GM12878 (cell line): ENCODE data around the gene ZNF467. TPM values are rescaled to one million over a fixed set of nuclear protein-coding genes. Genes with fewer than 3 reads are reported as not detected.

ENCODE experiments used
- ATAC-seq: fragments of 200-7000 bp; cut with Tn5 transposase; 3 replicates; pipeline ENCODE4 v1.9.1; 2020; ENCODE audit warnings: mild to moderate bottlenecking, moderate library complexity
- BruUV-seq: library from RNA; stranded (reverse); fragments of 400-500 nt; replicated peaks from 2 replicates; lab custom pipeline; 2021; lab: Mats Ljungman, UMichigan
- CTCF ChIA-PET: fragments of 300-600 bp; sonication (Branson Sonifier 250); formaldehyde crosslinking; extraction: SDS; loops from one replicate; lab custom pipeline; 2021; ENCODE audit warnings: inconsistent platforms; lab: Yijun Ruan, JAX
- POLR2A ChIA-PET: fragments of 350-600 bp; formaldehyde crosslinking; extraction: SDS; loops from one replicate; lab custom pipeline; 2021; ENCODE audit warnings: inconsistent platforms; lab: Charles Lee
- RAD21 ChIA-PET: fragments of 300-600 bp; sonication (Branson Sonifier 250); formaldehyde crosslinking; loops from one replicate; lab custom pipeline; 2023; ENCODE audit warnings: antibody characterized with exemption; ENCODE audit not compliant: unreplicated experiment; lab: Charles Lee
- SMC1A ChIA-PET: fragments of 300-600 bp; sonication (Branson Sonifier 250); formaldehyde crosslinking; loops from one replicate; lab custom pipeline; 2023; ENCODE audit not compliant: unreplicated experiment, uncharacterized antibody; lab: Charles Lee
- DNase-seq: peaks from one replicate; pipeline ENCODE4 v3.0.0-alpha.2; 2011; ENCODE audit warnings: low read depth, low spot score
- FAIRE-seq: peaks from 3 replicates; lab custom pipeline; 2011; peaks lifted over from hg19 to GRCh38; lab: Jason Lieb, UNC
- H2AFZ ChIP-seq: 2 replicates; pipeline ENCODE4 v1.6.0; 2011; ENCODE audit warnings: low read depth, low read length, control low read depth; ENCODE audit not compliant: control insufficient read depth
- H3K27ac ChIP-seq: 2 replicates; pipeline ENCODE4 v1.5.1; 2011; ENCODE audit warnings: control low read depth; ENCODE audit not compliant: control insufficient read depth, insufficient read depth
- H3K27me3 ChIP-seq, 2 experiments: replicated peaks in 1 of 2; 2 replicates each; pipeline versions ENCODE4 v1.6.0 to v1.6.1; 2011; ENCODE audit warnings: low read length in 1 of 2; ENCODE audit not compliant: control insufficient read depth in 2 of 2, insufficient read depth in 2 of 2
- H3K36me3 ChIP-seq, 2 experiments: 2 replicates each; pipeline ENCODE4 v1.5.1; 2011; ENCODE audit warnings: low read length in 1 of 2; ENCODE audit not compliant: control insufficient read depth in 2 of 2, insufficient read depth in 2 of 2
- H3K4me1 ChIP-seq: 2 replicates; pipeline ENCODE4 v1.6.1; 2011; ENCODE audit warnings: mild to moderate bottlenecking, low read length, moderate library complexity, mixed read lengths; ENCODE audit not compliant: control insufficient read depth, insufficient read depth
- H3K4me2 ChIP-seq: 2 replicates; pipeline ENCODE4 v1.6.0; 2011; ENCODE audit warnings: control low read depth; ENCODE audit not compliant: control insufficient read depth, insufficient read depth
- H3K4me3 ChIP-seq: fragments of 200-600 bp; sonication (generic); 2 replicates; pipeline ENCODE4 v1.5.1; 2016
- H3K79me2 ChIP-seq: 2 replicates; pipeline ENCODE4 v1.6.0; 2011; ENCODE audit warnings: low read length; ENCODE audit not compliant: control insufficient read depth, insufficient read depth
- H3K9ac ChIP-seq: 2 replicates; pipeline ENCODE4 v1.8.0; 2011; ENCODE audit warnings: low read length, control low read depth, mixed read lengths; ENCODE audit not compliant: control insufficient read depth, insufficient read depth
- H3K9me3 ChIP-seq: replicated peaks from 3 replicates; pipeline ENCODE4 v1.5.1; 2011; ENCODE audit warnings: mild to moderate bottlenecking, low read length; ENCODE audit not compliant: control insufficient read depth, insufficient read depth
- H4K20me1 ChIP-seq: 2 replicates; pipeline ENCODE4 v1.6.0; 2011; ENCODE audit not compliant: control insufficient read depth, insufficient read depth
- HCFC1 ChIP-seq: fragments of 150-350 bp; IDR thresholded peaks from 2 replicates; pipeline ENCODE4 v1.6.1; 2014; ENCODE audit warnings: low read length
- IRF4 ChIP-seq: IDR thresholded peaks from 2 replicates; pipeline ENCODE4 v1.6.1; 2011; ENCODE audit warnings: low read depth, low read length
- NFXL1 ChIP-seq: fragments of 450-650 bp; IDR thresholded peaks from 2 replicates; pipeline ENCODE4 v1.6.1; 2017; ENCODE audit warnings: antibody characterized with exemption, mild to moderate bottlenecking, borderline replicate concordance
- RUNX3 ChIP-seq: IDR thresholded peaks from 2 replicates; pipeline ENCODE4 v1.6.1; 2012; ENCODE audit warnings: low read length, inconsistent platforms
- SP1 ChIP-seq: IDR thresholded peaks from one replicate; pipeline ENCODE4 v1.6.1; 2011; ENCODE audit warnings: low read depth, low read length
- TCF12 ChIP-seq: IDR thresholded peaks from 2 replicates; pipeline ENCODE4 v1.6.1; 2011; ENCODE audit warnings: low read depth, mild to moderate bottlenecking, low read length
- YBX1 ChIP-seq: fragments of 450-650 bp; IDR thresholded peaks from 2 replicates; pipeline ENCODE4 v1.6.1; 2016; ENCODE audit warnings: antibody characterized with exemption
- WGBS: methylation state at CpG from one replicate; pipeline ENCODE4 v1.1.6; 2016; ENCODE audit warnings: low lambda C conversion rate; ENCODE audit not compliant: insufficient replicate concordance, insufficient coverage; ENCODE audit errors: missing lambda C conversion rate; 5-methylcytosine and 5-hydroxymethylcytosine counted together
- in situ Hi-C: fragments of 300-500 bp; cut with MboI; formaldehyde crosslinking; loops from 9 replicates; pipeline ENCODE4 v1.14.3; 2018; ENCODE audit warnings: mixed read lengths
- intact Hi-C: fragments of 100-400 bp; cut with micrococcal nuclease; formaldehyde crosslinking; loops from one replicate; pipeline ENCODE4 v1.14.2; 2022; ENCODE audit not compliant: unreplicated experiment
- polyA plus RNA-seq, 11 experiments: library from polyadenylated mRNA; depleted of rRNA in 4 of 11; unstranded in 6 of 11; stranded (reverse) in 5 of 11; fragments of >200 nt; fragmentation: Nextera tagmentation in 4 of 11; fragmentation: Illumina TruSeq in 1 of 11; extraction: Ambion mirVana in 4 of 11; extraction: Trizol in 1 of 11; gene quantifications; 1 replicate in 1 of 11; 2 replicates in 10 of 11; pipeline versions ENCODE4 v1.2.1 to v1.2.3, GENCODE V29; 2011 to 2016; ENCODE audit warnings: inconsistent platforms in 2 of 11, missing spikeins in 2 of 11, low read depth in 1 of 11
- total RNA-seq, 4 experiments: library from RNA; depleted of rRNA in 3 of 4; stranded (reverse); fragments of >200 nt in 3 of 4; fragmentation: Illumina TruSeq in 1 of 4; extraction: Trizol in 1 of 4; gene quantifications; 2 replicates each; pipeline versions ENCODE4 v1.2.1 to v1.2.3, GENCODE V29; 2013 to 2021
- TF ChIP-seq, protein P1 (sequence below): IDR thresholded peaks from 2 replicates; pipeline ENCODE4 v1.6.1; 2012; ENCODE audit warnings: low read depth, low read length, improper control_type of control experiment
- TF ChIP-seq, protein P2 (sequence below): IDR thresholded peaks from 2 replicates; pipeline ENCODE4 v1.6.1; 2012; ENCODE audit warnings: low read depth, low read length, improper control_type of control experiment
- TF ChIP-seq, protein P3 (sequence below): IDR thresholded peaks from 2 replicates; pipeline ENCODE4 v1.6.1; 2011; ENCODE audit warnings: mild to moderate bottlenecking, low read depth, low read length, moderate library complexity; ENCODE audit not compliant: insufficient replicate concordance
- TF ChIP-seq, protein P4 (sequence below): IDR thresholded peaks from 2 replicates; pipeline ENCODE4 v1.6.1; 2011; ENCODE audit warnings: borderline replicate concordance, low read depth, mild to moderate bottlenecking, moderate library complexity, low read length; ENCODE audit not compliant: insufficient read depth, poor library complexity, severe bottlenecking

The ZNF467 gene
- total and polyA plus RNA-seq, 10 of the 15 experiments (the other 5 are each of a cell fraction or from before 2014, with no cell fraction given) = not detected

DNA sequence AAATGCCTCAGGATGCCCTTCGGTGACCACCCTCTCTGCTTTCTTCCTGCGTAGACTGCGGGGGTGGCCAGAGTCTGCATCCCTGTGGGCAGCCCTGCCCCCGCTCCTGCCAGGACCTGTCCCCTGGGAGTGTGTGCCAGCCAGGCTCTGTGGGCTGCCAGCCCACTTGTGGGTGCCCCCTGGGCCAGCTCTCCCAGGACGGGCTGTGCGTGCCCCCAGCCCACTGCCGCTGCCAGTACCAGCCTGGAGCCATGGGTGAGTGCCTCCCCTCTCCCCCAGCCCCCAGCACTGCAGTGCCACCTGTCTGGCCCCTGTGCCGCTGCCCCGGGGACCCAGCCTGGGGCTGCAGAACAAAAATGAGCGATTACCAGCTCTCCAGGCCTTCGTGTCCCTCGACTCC lies 41.7 kb upstream of the ZNF467 start:
- in situ Hi-C loops (no loop called here), intact Hi-C loops (no loop called here)
- CTCF ChIA-PET = no interaction called here
- Histone ChIP-seq H3K9ac (no peak overlapping the region), H2AFZ (no peak overlapping the region), H4K20me1 (no peaks in the 10 kb centered on the region), H3K27me3 (no peaks in the 10 kb centered on the region; a peak in 1 of 4 replicates), H3K4me1 (no peaks in the 10 kb centered on the region), H3K36me3 (no peaks in the 10 kb centered on the region), H3K4me2 (no peak overlapping the region), H3K79me2 (no peaks in the 10 kb centered on the region), H3K9me3 (no peaks in the 10 kb centered on the region), H3K27ac (no peak overlapping the region), H3K4me3 (no peak overlapping the region)
- FAIRE-seq (no peak), ATAC-seq (no peak), DNase-seq (no peak)
- TF ChIP-seq YBX1 (no peak), SP1 (no peak), RUNX3 (no peak), HCFC1 (no peak), IRF4 (no peak), NFXL1 (no peak), TCF12 (no peak)
- TF ChIP-seq, protein P1, sequence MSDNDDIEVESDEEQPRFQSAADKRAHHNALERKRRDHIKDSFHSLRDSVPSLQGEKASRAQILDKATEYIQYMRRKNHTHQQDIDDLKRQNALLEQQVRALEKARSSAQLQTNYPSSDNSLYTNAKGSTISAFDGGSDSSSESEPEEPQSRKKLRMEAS = no peak
- TF ChIP-seq, protein P2, sequence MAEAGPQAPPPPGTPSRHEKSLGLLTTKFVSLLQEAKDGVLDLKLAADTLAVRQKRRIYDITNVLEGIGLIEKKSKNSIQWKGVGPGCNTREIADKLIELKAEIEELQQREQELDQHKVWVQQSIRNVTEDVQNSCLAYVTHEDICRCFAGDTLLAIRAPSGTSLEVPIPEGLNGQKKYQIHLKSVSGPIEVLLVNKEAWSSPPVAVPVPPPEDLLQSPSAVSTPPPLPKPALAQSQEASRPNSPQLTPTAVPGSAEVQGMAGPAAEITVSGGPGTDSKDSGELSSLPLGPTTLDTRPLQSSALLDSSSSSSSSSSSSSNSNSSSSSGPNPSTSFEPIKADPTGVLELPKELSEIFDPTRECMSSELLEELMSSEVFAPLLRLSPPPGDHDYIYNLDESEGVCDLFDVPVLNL = no peak
- TF ChIP-seq, protein P3, sequence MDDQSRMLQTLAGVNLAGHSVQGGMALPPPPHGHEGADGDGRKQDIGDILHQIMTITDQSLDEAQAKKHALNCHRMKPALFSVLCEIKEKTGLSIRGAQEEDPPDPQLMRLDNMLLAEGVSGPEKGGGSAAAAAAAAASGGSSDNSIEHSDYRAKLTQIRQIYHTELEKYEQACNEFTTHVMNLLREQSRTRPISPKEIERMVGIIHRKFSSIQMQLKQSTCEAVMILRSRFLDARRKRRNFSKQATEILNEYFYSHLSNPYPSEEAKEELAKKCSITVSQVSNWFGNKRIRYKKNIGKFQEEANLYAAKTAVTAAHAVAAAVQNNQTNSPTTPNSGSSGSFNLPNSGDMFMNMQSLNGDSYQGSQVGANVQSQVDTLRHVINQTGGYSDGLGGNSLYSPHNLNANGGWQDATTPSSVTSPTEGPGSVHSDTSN = no peak
- TF ChIP-seq, protein P4, sequence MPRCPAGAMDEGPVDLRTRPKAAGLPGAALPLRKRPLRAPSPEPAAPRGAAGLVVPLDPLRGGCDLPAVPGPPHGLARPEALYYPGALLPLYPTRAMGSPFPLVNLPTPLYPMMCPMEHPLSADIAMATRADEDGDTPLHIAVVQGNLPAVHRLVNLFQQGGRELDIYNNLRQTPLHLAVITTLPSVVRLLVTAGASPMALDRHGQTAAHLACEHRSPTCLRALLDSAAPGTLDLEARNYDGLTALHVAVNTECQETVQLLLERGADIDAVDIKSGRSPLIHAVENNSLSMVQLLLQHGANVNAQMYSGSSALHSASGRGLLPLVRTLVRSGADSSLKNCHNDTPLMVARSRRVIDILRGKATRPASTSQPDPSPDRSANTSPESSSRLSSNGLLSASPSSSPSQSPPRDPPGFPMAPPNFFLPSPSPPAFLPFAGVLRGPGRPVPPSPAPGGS = no peak
- POLR2A ChIA-PET = no interaction called here
- RAD21 ChIA-PET = no interaction called here
- 12% methylated on average over 12 of the region's 12 CpGs for WGBS
- BruUV-seq = no TSS peak
- SMC1A ChIA-PET = no interaction called here
